ENCODE measurements around the gene SPEG.
A peak's percentile ranks its signal among the peaks of the same experiment; 100 is the strongest.

- no peak for TF ChIP-seq CTCF (conservative IDR thresholded peaks at IDR 0.05; ENCODE audit: low read depth in 2 of 2)
- TF ChIP-seq STAT1 (IDR thresholded peaks at IDR 0.05; ENCODE audit: unreplicated experiment), result no peak
- no peak for TF ChIP-seq EZH2 (IDR thresholded peaks at IDR 0.05; ENCODE audit: low read depth, unreplicated experiment)
- TF ChIP-seq ZNF331 (CRISPR knock-in tag; IDR thresholded peaks at IDR 0.05; ENCODE audit: low read depth), result no peak
- peak; percentile 85 for TF ChIP-seq POLR2AphosphoS5 (IDR thresholded peaks at IDR 0.05; ENCODE audit: low read depth)
- TF ChIP-seq EZH2phosphoT487 (IDR thresholded peaks at IDR 0.05; ENCODE audit: unreplicated experiment), result no peak
- peak; percentile 92 for TF ChIP-seq REST (IDR thresholded peaks at IDR 0.05; ENCODE audit: unreplicated experiment)
- peak; percentile 99 for TF ChIP-seq CREB1 (CRISPR knock-in tag; IDR thresholded peaks at IDR 0.05; ENCODE audit: low read depth)
- TF ChIP-seq JUNB (IDR thresholded peaks at IDR 0.05; ENCODE audit: unreplicated experiment), result no peak
Observed at GRCh38 chr2:219543596-219544358, 109.1 kb downstream of the SPEG start, which contains the start of the genes CHPF and TMEM198.

Data from GM23338 (cell line).